HCT116 (cell line): ENCODE measurements around the gene NDUFB8.

Source experiments
- ATF3 ChIP-seq: IDR thresholded peaks from 2 replicates; pipeline ENCODE4 v1.6.1; 2012
- CEBPB ChIP-seq: IDR thresholded peaks from 2 replicates; pipeline ENCODE4 v1.6.1; 2012; ENCODE audit warnings: low read depth
- CTCF ChIP-seq, 3 experiments: fragments of 200-600 bp in 1 of 3; sonication (generic) in 1 of 3; IDR thresholded peaks in 2 of 3; conservative IDR thresholded peaks in 1 of 3; 2 replicates each; pipeline ENCODE4 v1.5.1; 2012 to 2017; ENCODE audit warnings: low read depth in 2 of 3, low read length in 2 of 3, antibody characterized with exemption in 1 of 3, borderline replicate concordance in 1 of 3, control low read depth in 1 of 3, mild to moderate bottlenecking in 1 of 3, mixed read lengths in 1 of 3, mixed run types in 1 of 3, moderate library complexity in 1 of 3; ENCODE audit not compliant: insufficient read depth in 1 of 3
- EGR1 ChIP-seq: IDR thresholded peaks from 2 replicates; pipeline ENCODE4 v1.6.1; 2012; ENCODE audit warnings: low read depth
- EZH2 ChIP-seq: fragments of 200-600 bp; sonication (generic); IDR thresholded peaks from 2 replicates; pipeline ENCODE4 v1.6.1; 2017; ENCODE audit warnings: antibody characterized with exemption, mixed run types
- EZH2phosphoT487 ChIP-seq: fragments of 200-600 bp; IDR thresholded peaks from 2 replicates; pipeline ENCODE4 v1.6.1; 2018; ENCODE audit warnings: antibody characterized with exemption, borderline replicate concordance
- POLR2A ChIP-seq: IDR thresholded peaks from 2 replicates; pipeline ENCODE4 v1.7.0; 2011; ENCODE audit warnings: borderline replicate concordance; ENCODE audit not compliant: insufficient read depth, insufficient read length; ENCODE audit errors: extremely low read depth
- REST ChIP-seq: IDR thresholded peaks from 2 replicates; pipeline ENCODE4 v1.6.1; 2012; ENCODE audit warnings: low read depth
- SP1 ChIP-seq: IDR thresholded peaks from 2 replicates; pipeline ENCODE4 v1.6.1; 2012; ENCODE audit warnings: low read depth
- TCF7L2 ChIP-seq: IDR thresholded peaks from 2 replicates; pipeline ENCODE4 v1.7.0; 2011; ENCODE audit warnings: borderline replicate concordance, inconsistent platforms; ENCODE audit not compliant: insufficient read depth, insufficient read length; ENCODE audit errors: extremely low read depth
- YY1 ChIP-seq: IDR thresholded peaks from 2 replicates; pipeline ENCODE4 v1.6.1; 2011; ENCODE audit warnings: low read length, low read depth, moderate library complexity, mild to moderate bottlenecking; ENCODE audit not compliant: insufficient replicate concordance; ENCODE audit errors: extremely low read depth
- ZBTB33 ChIP-seq: IDR thresholded peaks from 2 replicates; pipeline ENCODE4 v1.6.1; 2011; ENCODE audit warnings: mild to moderate bottlenecking, low read length, moderate library complexity; ENCODE audit not compliant: insufficient replicate concordance; ENCODE audit errors: extremely low read depth
- ZFX ChIP-seq: fragments of 450-650 bp; IDR thresholded peaks from 2 replicates; pipeline ENCODE4 v1.6.1; 2017
- ZNF274 ChIP-seq: fragments of 200-500 bp; sonication (Bioruptor generic); IDR thresholded peaks from 2 replicates; pipeline ENCODE4 v1.6.1; 2014; ENCODE audit warnings: mild to moderate bottlenecking, low read depth, low read length, inconsistent platforms

DNA sequence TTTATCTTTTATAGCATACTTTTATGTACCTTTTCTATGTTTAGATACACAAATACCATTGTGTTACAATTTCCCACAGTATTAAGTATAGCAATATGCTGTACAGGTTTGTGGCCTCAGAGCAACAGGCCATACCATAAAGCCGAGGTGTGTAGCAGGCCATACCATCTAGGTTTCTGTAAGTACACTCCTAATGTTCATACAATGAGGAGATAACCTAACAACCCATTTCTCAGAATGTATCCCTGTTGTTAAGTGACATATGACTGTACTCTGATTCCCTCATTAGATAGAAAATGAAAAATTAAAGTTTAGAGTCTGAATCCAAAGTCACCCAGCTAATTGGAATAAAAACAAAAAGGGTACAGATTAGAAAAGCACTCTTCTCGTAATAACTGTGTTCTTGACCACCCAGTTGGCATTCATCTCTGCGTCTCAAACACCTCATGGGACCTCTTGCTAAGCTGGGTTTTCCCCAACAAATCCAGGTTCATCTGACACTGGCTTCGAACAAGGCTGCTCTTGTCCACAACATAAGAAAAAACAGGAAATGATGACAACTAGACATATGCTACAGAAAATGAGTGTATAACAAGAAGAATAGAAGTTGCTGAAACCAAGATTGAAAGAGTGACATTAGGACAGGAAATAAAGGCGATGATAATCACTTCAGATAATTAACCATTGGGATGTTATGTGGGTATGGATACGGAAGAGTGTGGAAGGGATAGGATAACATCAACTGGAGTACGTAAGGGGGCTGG, 1.4 kb downstream of the NDUFB8 start:
- TF ChIP-seq EZH2phosphoT487 (no peak), CTCF (IDR thresholded peaks at IDR 0.05 in 2 of 3, conservative IDR thresholded peaks at IDR 0.05 in 1 of 3; ENCODE audit: borderline replicate concordance in 1 of 3, insufficient read depth in 1 of 3, low read depth in 2 of 3, low read length in 2 of 3) (no peak), POLR2A (no peak), YY1 (no peak), EZH2 (no peak), ZNF274 (no peak), SP1 (no peak), ZFX (no peak), ZBTB33 (no peak), CEBPB (no peak), REST (no peak), EGR1 (no peak), TCF7L2 (no peak), ATF3 (no peak)
